Gastrocnemius medialis (tissue), 4 donors: ENCODE results near the gene JADE2. TPM values are rescaled to one million over a fixed set of nuclear protein-coding genes. Genes with fewer than 3 reads are reported as not detected.

Source experiments
- ATAC-seq, 2 donors: fragments of 150-250 bp; one replicate each; pipeline ENCODE4 v1.9.1; 2016
- DNase-seq, 2 donors: peaks; one replicate each; pipeline ENCODE4 v3.0.0-alpha.2; 2019
- H3K27ac ChIP-seq, 4 donors: fragments of 200-600 bp; sonication (generic); 1 replicate in 1 of 4; 2 replicates in 3 of 4; pipeline ENCODE4 v1.5.1; 2016 to 2018; ENCODE audit warnings: mild to moderate bottlenecking in 2 of 4, moderate library complexity in 1 of 4
- H3K27me3 ChIP-seq, 3 donors: fragments of 200-600 bp; sonication (generic) in 2 of 3; 1 replicate in 1 of 3; 2 replicates in 2 of 3; pipeline versions ENCODE4 v1.5.1 to v1.6.0; 2016 to 2019; ENCODE audit warnings: mild to moderate bottlenecking in 1 of 3, moderate library complexity in 1 of 3
- H3K36me3 ChIP-seq, 2 donors: fragments of 200-600 bp; sonication (generic) in 1 of 2; one replicate each; pipeline ENCODE4 v1.5.1; 2017 to 2018
- H3K4me1 ChIP-seq, 2 donors: fragments of 200-600 bp; sonication (generic) in 1 of 2; one replicate each; pipeline ENCODE4 v1.5.1; 2016 to 2017; ENCODE audit warnings: mild to moderate bottlenecking in 2 of 2
- H3K4me3 ChIP-seq, 4 donors: fragments of 200-600 bp; sonication (generic) in 3 of 4; 1 replicate in 1 of 4; 2 replicates in 3 of 4; pipeline ENCODE4 v1.5.1; 2016 to 2019; ENCODE audit warnings: mild to moderate bottlenecking in 2 of 4
- H3K9me3 ChIP-seq, 3 donors: fragments of 200-600 bp; sonication (generic) in 2 of 3; 1 replicate in 1 of 3; 2 replicates in 2 of 3; pipeline ENCODE4 v1.5.1; 2016 to 2019
- CTCF ChIP-seq, 5 experiments: fragments of 450-650 bp in 3 of 5; fragments of 200-600 bp in 2 of 5; sonication (generic) in 2 of 5; IDR thresholded peaks in 4 of 5; conservative IDR thresholded peaks in 1 of 5; 1 replicate in 4 of 5; 2 replicates in 1 of 5; pipeline ENCODE4 v1.5.1; 2016 to 2019; ENCODE audit warnings: antibody characterized with exemption in 5 of 5, mild to moderate bottlenecking in 3 of 5, moderate library complexity in 3 of 5
- POLR2A ChIP-seq, 2 donors: fragments of 450-650 bp; IDR thresholded peaks; one replicate each; pipeline ENCODE4 v1.6.1; 2017; ENCODE audit warnings: antibody characterized with exemption in 2 of 2, mild to moderate bottlenecking in 2 of 2, moderate library complexity in 2 of 2
- in situ Hi-C, 4 donors: fragments of 200-750 bp; cut with MboI; loops; one replicate each; pipeline versions ENCODE4 v1.15.0 to v1.8.0; 2017; ENCODE audit warnings: low sequenced_read_pairs in 4 of 4
- intact Hi-C: fragments of 100-400 bp; cut with DNase I; formaldehyde crosslinking; loops from one replicate; pipeline ENCODE4 v1.15.1; 2023; ENCODE audit warnings: low total_unique reads
- total RNA-seq, 4 donors: library from RNA; depleted of rRNA; stranded (reverse); fragments of >200 nt; gene quantifications; one replicate each; pipeline versions ENCODE4 v1.1.0 to v1.2.3, GENCODE V29; 2016

The JADE2 gene
- total RNA-seq, 4 donors from 2014 or later, result 17.3 to 44.5 (median 19.8) TPM

GRCh38 chr5:134540747-134541733, 15.6 kb downstream of the JADE2 start:
- H3K36me3 ChIP-seq, result peaks cover 0 to 39% of the 10 kb centered on the region in 2 donors

GRCh38 chr5:134541736-134542376, 16.4 kb downstream of the JADE2 start:
- intact Hi-C loops, result no loop called here
- Histone ChIP-seq H3K4me3 (no peak overlapping the region), H3K27ac (no peak overlapping the region), H3K4me1 (peaks cover 15 to 22% of the 10 kb centered on the region in 2 donors), H3K27me3 (no peaks in the 10 kb centered on the region), H3K9me3 (no peaks in the 10 kb centered on the region), H3K36me3 (peaks cover 0 to 36% of the 10 kb centered on the region in 2 donors)
- ATAC-seq (no peak), DNase-seq (no peak)
- in situ Hi-C loops, result no loop called here
- no peak for TF ChIP-seq CTCF (IDR thresholded peaks at IDR 0.05 in 4 of 5, conservative IDR thresholded peaks at IDR 0.05 in 1 of 5)
- no peak for TF ChIP-seq POLR2A (IDR thresholded peaks at IDR 0.05)

More at GRCh38 chr5:134540747-134541733, 15.6 kb downstream of the JADE2 start:
- ATAC-seq (no peak), DNase-seq (no peak)
- no peak overlapping the region for H3K27ac ChIP-seq
- no peaks in the 10 kb centered on the region for H3K9me3 ChIP-seq
- H3K27me3 ChIP-seq, result no peaks in the 10 kb centered on the region
- no peak for TF ChIP-seq POLR2A (IDR thresholded peaks at IDR 0.05)
- TF ChIP-seq CTCF (IDR thresholded peaks at IDR 0.05 in 4 of 5, conservative IDR thresholded peaks at IDR 0.05 in 1 of 5), result no peak
- H3K4me1 ChIP-seq, result peaks cover 13 to 19% of the 10 kb centered on the region in 2 donors
- in situ Hi-C loops, result no loop called here
- H3K4me3 ChIP-seq, result no peak overlapping the region
- intact Hi-C loops, result no loop called here

GRCh38 chr5:134543820-134544614, 18.5 kb downstream of the JADE2 start:
- no peaks in the 10 kb centered on the region for H3K9me3 ChIP-seq
- in situ Hi-C loops (no loop called here), intact Hi-C loops (no loop called here)
- TF ChIP-seq POLR2A (IDR thresholded peaks at IDR 0.05), result no peak
- TF ChIP-seq CTCF (IDR thresholded peaks at IDR 0.05 in 4 of 5, conservative IDR thresholded peaks at IDR 0.05 in 1 of 5), result no peak
- ATAC-seq (no peak), DNase-seq (no peak)
- no peaks in the 10 kb centered on the region for H3K27me3 ChIP-seq
- peaks cover 0 to 27% of the 10 kb centered on the region in 2 donors for H3K36me3 ChIP-seq
- H3K27ac ChIP-seq, result peak overlapping the region; percentile 49 to 58 (median 58)
- H3K4me1 ChIP-seq, result peaks cover 29 to 37% of the 10 kb centered on the region in 2 donors
- no peak overlapping the region for H3K4me3 ChIP-seq

GRCh38 chr5:134545070-134545868, 19.8 kb downstream of the JADE2 start:
- peak overlapping the region; percentile 49 to 58 (median 58) for H3K27ac ChIP-seq
- peaks cover 32 to 37% of the 10 kb centered on the region in 2 donors for H3K4me1 ChIP-seq
- in situ Hi-C loops (no loop called here), intact Hi-C loops (no loop called here)
- no peak overlapping the region for H3K4me3 ChIP-seq
- DNase-seq, result peak; percentile 38 to 67
- TF ChIP-seq POLR2A (IDR thresholded peaks at IDR 0.05) (no peak), CTCF (IDR thresholded peaks at IDR 0.05 in 4 of 5, conservative IDR thresholded peaks at IDR 0.05 in 1 of 5) (no peak)
- peaks cover 0 to 18% of the 10 kb centered on the region in 2 donors for H3K36me3 ChIP-seq
- no peaks in the 10 kb centered on the region for H3K27me3 ChIP-seq
- no peak for ATAC-seq
- no peaks in the 10 kb centered on the region for H3K9me3 ChIP-seq
